ENCODE measurements around the gene EXTL2. TPM values are rescaled to one million over a fixed set of nuclear protein-coding genes. Genes with fewer than 3 reads are reported as not detected.
"Not testable (repeated sequence)": the region's sequence is repeated elsewhere in the genome, so short reads cannot be mapped to it uniquely, and the experiment has no call there.

EXTL2 gene
- polyA plus RNA-seq, 2 of the 4 experiments (the other 2 are of a cell fraction), result 9.4 to 22.4 TPM

- Histone ChIP-seq H3K4me1 (no peaks in the 10 kb centered on the region), H3K4me3 (no peak overlapping the region), H3K27ac (no peak overlapping the region), H3K9me3 (peaks cover 15% of the 10 kb centered on the region), H3K4me2 (no peak overlapping the region)
- no peak for DNase-seq (ENCODE audit: low read depth in 1 of 2, low spot score in 1 of 2)
- ATAC-seq, result no peak
- FAIRE-seq, result no peak
- TF ChIP-seq MYC (IDR thresholded peaks at IDR 0.05; ENCODE audit: borderline replicate concordance, low read length) (no peak), MAFK (IDR thresholded peaks at IDR 0.05; ENCODE audit: partially characterized antibody) (peak; percentile 80)
- ChIA-PET CTCF (no interaction called here), POLR2A (no interaction called here)
- WGBS (ENCODE audit: missing lambda C conversion rate), result 100% methylated on average over 1 of the region's 1 CpG
These were observed 3.3 kb downstream of the EXTL2 start for GRCh38 chr1:100891380-100891779.

GRCh38 chr1:100889869-100890482, 4.7 kb downstream of the EXTL2 start:
- FAIRE-seq; ATAC-seq; H3K4me3 ChIP-seq; CTCF ChIA-PET; POLR2A ChIA-PET; H3K4me2 ChIP-seq; H3K4me1 ChIP-seq; H3K27ac ChIP-seq; DNase-seq (ENCODE audit: low read depth in 1 of 2, low spot score in 1 of 2): not testable (repeated sequence)
- 100% methylated on average over 1 of the region's 2 CpGs for WGBS (ENCODE audit: missing lambda C conversion rate)
- H3K9me3 ChIP-seq, result peaks cover 15% of the 10 kb centered on the region

GRCh38 chr1:100889007-100889406, 5.6 kb downstream of the EXTL2 start:
- 84% methylated on average over 1 of the region's 1 CpG for WGBS (ENCODE audit: missing lambda C conversion rate)
- CTCF ChIA-PET; H3K27ac ChIP-seq; H3K4me2 ChIP-seq; DNase-seq (ENCODE audit: low read depth in 1 of 2, low spot score in 1 of 2); POLR2A ChIA-PET; ATAC-seq; H3K4me3 ChIP-seq; H3K4me1 ChIP-seq; FAIRE-seq: not testable (repeated sequence)
- H3K9me3 ChIP-seq, result peaks cover 15% of the 10 kb centered on the region

- ChIA-PET CTCF (interaction anchor here (0.7 to 2.6 kb wide), 4 partner anchors 9 to 425 kb away, joined by 3 to 9 read pairs (median 6); partner anchors contain the start of genes EXTL2 and SLC30A7), POLR2A (interaction anchor here (1.3 kb wide), 1 partner anchor 11 kb away, joined by 11 read pairs; the partner anchor contains the start of genes EXTL2 and SLC30A7)
- FAIRE-seq (no peak), ATAC-seq (peak; percentile 88 to 92), DNase-seq (ENCODE audit: low read depth in 1 of 2, low spot score in 1 of 2) (peak; percentile 10 to 44)
- H3K4me2 ChIP-seq, result peak overlapping the region; percentile 57
- no peak overlapping the region for H3K27ac ChIP-seq
- H3K9me3 ChIP-seq, result no peaks in the 10 kb centered on the region; the same call in 2 of the 3 replicates
- no peak overlapping the region for H3K4me3 ChIP-seq
- peaks cover 11% of the 10 kb centered on the region for H3K4me1 ChIP-seq
- 5% methylated on average over 4 of the region's 4 CpGs for whole genome bisulfite sequencing (ENCODE audit: missing lambda C conversion rate)
- TF ChIP-seq TFCP2L1 (CRISPR knock-in tag; IDR thresholded peaks at IDR 0.05), result no peak
- TF ChIP-seq NR3C1 (IDR thresholded peaks at IDR 0.05), result no peak
- no peak for TF ChIP-seq CEBPB (IDR thresholded peaks at IDR 0.05)
- TF ChIP-seq CBX2 (IDR thresholded peaks at IDR 0.05; ENCODE audit: borderline replicate concordance, low read depth), result no peak
- no peak for TF ChIP-seq HES2 (IDR thresholded peaks at IDR 0.05)
- TF ChIP-seq ELK1 (IDR thresholded peaks at IDR 0.05; ENCODE audit: low read depth, low read length), result no peak
- TF ChIP-seq HMGXB4 (CRISPR knock-in tag; IDR thresholded peaks at IDR 0.05; ENCODE audit: borderline replicate concordance), result no peak
- TF ChIP-seq PBX3 (IDR thresholded peaks at IDR 0.05), result no peak
- TF ChIP-seq EHMT2 (IDR thresholded peaks at IDR 0.05; ENCODE audit: low read depth), result no peak
- TF ChIP-seq KDM5A (IDR thresholded peaks at IDR 0.05), result no peak
- no peak for TF ChIP-seq ESRRA (IDR thresholded peaks at IDR 0.05; ENCODE audit: borderline replicate concordance, low read length)
- TF ChIP-seq BCL3 (IDR thresholded peaks at IDR 0.05), result no peak
- no peak for TF ChIP-seq FOSB (CRISPR knock-in tag; IDR thresholded peaks at IDR 0.05)
- TF ChIP-seq ATOH8 (CRISPR knock-in tag; IDR thresholded peaks at IDR 0.05; ENCODE audit: low read depth), result no peak
- 0 out of 5 replicates have a peak, but pooled peaks of 1 of the 2 experiments have one; percentile 12 for TF ChIP-seq RAD21 (conservative IDR thresholded peaks at IDR 0.05 in 1 of 2, IDR thresholded peaks at IDR 0.05 in 1 of 2)
- 0 out of 2 replicates have a peak, but pooled peaks have one; percentile 25 for TF ChIP-seq MAX (IDR thresholded peaks at IDR 0.05)
- TF ChIP-seq FOSL2 (IDR thresholded peaks at IDR 0.05), result no peak
- TF ChIP-seq FOSL2 (CRISPR knock-in tag; IDR thresholded peaks at IDR 0.05), result peak; percentile 46
- no peak for TF ChIP-seq TP53 (CRISPR knock-in tag; IDR thresholded peaks at IDR 0.05)
- TF ChIP-seq PHF8 (IDR thresholded peaks at IDR 0.05; ENCODE audit: borderline replicate concordance, low read depth), result no peak
- no peak for TF ChIP-seq KDM1A (IDR thresholded peaks at IDR 0.05; ENCODE audit: low read depth)
These were observed 10.7 kb downstream of the EXTL2 start for GRCh38 chr1:100883963-100884362.
